ENCODE measurements around the gene FOXO3. TPM values are rescaled to one million over a fixed set of nuclear protein-coding genes. Genes with fewer than 3 reads are reported as not detected.
A peak's percentile ranks its signal among the peaks of the same experiment; 100 is the strongest.

Gene FOXO3
- total RNA-seq, 1 experiment from 2014 or later, result 22.1 TPM

DNA sequence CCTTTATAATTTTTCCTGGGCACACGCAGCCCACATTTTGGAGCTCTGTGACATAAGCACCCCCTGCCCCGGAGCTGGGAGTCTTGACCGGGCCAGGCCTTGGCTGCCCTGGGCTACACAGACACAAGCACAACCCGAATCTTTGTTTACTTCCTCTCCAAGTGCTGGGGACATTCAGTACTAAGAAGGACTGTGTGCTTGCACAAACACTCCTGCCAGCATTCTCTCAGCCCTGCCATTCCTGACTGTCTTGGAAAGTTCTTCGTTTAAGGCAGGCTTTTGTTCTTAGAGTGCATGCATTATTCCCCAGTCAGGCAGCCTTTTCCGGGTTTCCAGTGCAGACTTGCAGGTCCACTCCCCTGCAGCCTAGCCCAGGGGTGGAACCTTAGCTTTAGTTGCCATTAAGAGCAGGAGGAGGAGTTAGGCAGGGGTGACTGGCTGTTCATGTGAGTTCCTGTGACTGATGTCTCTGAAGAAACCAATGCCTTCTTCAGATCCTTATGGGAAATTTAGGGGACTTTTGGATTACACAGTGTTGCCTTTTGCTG, 28.6 kb downstream of the FOXO3 start:
- Histone ChIP-seq H3T11ph (ENCODE audit: low read length) (no peak overlapping the region), H3K14ac (ENCODE audit: insufficient read depth, low read length) (0 out of 2 replicates have a peak overlapping the region, but pooled peaks have one; percentile 83), H3K9ac (ENCODE audit: extremely low read depth, insufficient read length, low read length) (no peak overlapping the region), H3K79me2 (ENCODE audit: insufficient read depth, low read length) (peaks cover 2% of the 10 kb centered on the region; the same call in 1 of the 2 replicates), H3K4me2 (ENCODE audit: insufficient read depth, insufficient read length, low read length) (peak overlapping the region; percentile 5), H2AK5ac (ENCODE audit: insufficient read length, low read length) (no peak overlapping the region), H2BK15ac (ENCODE audit: low read depth, low read length) (no peak overlapping the region), H3K4ac (ENCODE audit: low read depth, low read length) (no peak overlapping the region), H3K79me1 (ENCODE audit: insufficient read depth, low read depth, low read length, poor library complexity, severe bottlenecking) (peaks cover 2% of the 10 kb centered on the region), H3K23me2 (ENCODE audit: insufficient read length, low read depth, low read length, poor library complexity, severe bottlenecking) (no peaks in the 10 kb centered on the region), H3K56ac (ENCODE audit: insufficient read length, low read depth, low read length) (no peak overlapping the region), H2BK12ac (ENCODE audit: insufficient read length, low read depth, low read length) (no peak overlapping the region), H3K9me3 (ENCODE audit: control insufficient read depth, low read depth, low read length) (no peaks in the 10 kb centered on the region), H2BK20ac (ENCODE audit: low read depth, low read length, poor library complexity, severe bottlenecking) (no peak overlapping the region), H4K91ac (ENCODE audit: insufficient read length, low read depth, low read length) (no peak overlapping the region), H3K27ac (ENCODE audit: insufficient read length, low read depth, low read length) (peak overlapping the region; percentile 64), H3K23ac (ENCODE audit: insufficient read length, low read depth, low read length) (no peak overlapping the region), H3K4me1 (ENCODE audit: insufficient read depth, low read length) (peaks cover 7% of the 10 kb centered on the region; the same call in 1 of the 2 replicates), H2BK120ac (ENCODE audit: low read depth, low read length, poor library complexity, severe bottlenecking) (no peak overlapping the region), H4K5ac (ENCODE audit: insufficient read length, low read depth, low read length) (no peak overlapping the region), H2BK5ac (ENCODE audit: insufficient read length, low read length) (no peak overlapping the region), H4K8ac (replicated peaks; ENCODE audit: insufficient read length, low read depth, low read length) (no peak overlapping the region), H2AFZ (ENCODE audit: low read length) (no peak overlapping the region), H3K27me3 (ENCODE audit: insufficient read depth, low read length) (no peaks in the 10 kb centered on the region), H4K20me1 (ENCODE audit: control insufficient read depth, insufficient read depth, insufficient read length) (no peaks in the 10 kb centered on the region), H3K18ac (ENCODE audit: insufficient read length, low read depth, low read length) (no peak overlapping the region)
- peak overlapping the region; percentile 6 to 63 (median 39); a peak in 6 of 7 replicates for H3K27ac Mint-ChIP-seq
- WGBS (ENCODE audit: extremely low coverage, insufficient read length, low lambda C conversion rate), result no CpG with 5 or more reads among the region's 6 CpGs
- TF ChIP-seq, protein P1, sequence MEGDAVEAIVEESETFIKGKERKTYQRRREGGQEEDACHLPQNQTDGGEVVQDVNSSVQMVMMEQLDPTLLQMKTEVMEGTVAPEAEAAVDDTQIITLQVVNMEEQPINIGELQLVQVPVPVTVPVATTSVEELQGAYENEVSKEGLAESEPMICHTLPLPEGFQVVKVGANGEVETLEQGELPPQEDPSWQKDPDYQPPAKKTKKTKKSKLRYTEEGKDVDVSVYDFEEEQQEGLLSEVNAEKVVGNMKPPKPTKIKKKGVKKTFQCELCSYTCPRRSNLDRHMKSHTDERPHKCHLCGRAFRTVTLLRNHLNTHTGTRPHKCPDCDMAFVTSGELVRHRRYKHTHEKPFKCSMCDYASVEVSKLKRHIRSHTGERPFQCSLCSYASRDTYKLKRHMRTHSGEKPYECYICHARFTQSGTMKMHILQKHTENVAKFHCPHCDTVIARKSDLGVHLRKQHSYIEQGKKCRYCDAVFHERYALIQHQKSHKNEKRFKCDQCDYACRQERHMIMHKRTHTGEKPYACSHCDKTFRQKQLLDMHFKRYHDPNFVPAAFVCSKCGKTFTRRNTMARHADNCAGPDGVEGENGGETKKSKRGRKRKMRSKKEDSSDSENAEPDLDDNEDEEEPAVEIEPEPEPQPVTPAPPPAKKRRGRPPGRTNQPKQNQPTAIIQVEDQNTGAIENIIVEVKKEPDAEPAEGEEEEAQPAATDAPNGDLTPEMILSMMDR (conservative IDR thresholded peaks at IDR 0.05), result no peak
- peaks cover 41 to 51% of the 10 kb centered on the region in 2 experiments for H3K4me1 Mint-ChIP-seq
- H3K36me3 Mint-ChIP-seq (ENCODE audit: insufficient read depth in 1 of 3, low read depth in 3 of 3), result no peaks in the 10 kb centered on the region; a peak in 1 of 7 replicates
- H3K4me3 Mint-ChIP-seq, result peak overlapping the region; percentile 24 to 34; a peak in 2 of 5 replicates
- no peaks in the 10 kb centered on the region for H3K27me3 Mint-ChIP-seq (ENCODE audit: low read depth)
- peak; percentile 89 for DNase-seq
- H3K9me3 Mint-ChIP-seq, result no peaks in the 10 kb centered on the region
